HG03045 (cell line): ENCODE measurements around the gene KATNIP.

Experiments
- ATAC-seq: cut with Tn5 transposase; IDR thresholded peaks from one replicate; pipeline ENCODE4 v1.9.1; 2021; ENCODE audit warnings: mild to moderate bottlenecking, moderate library complexity; ENCODE audit not compliant: unreplicated experiment

The KATNIP gene

DNA sequence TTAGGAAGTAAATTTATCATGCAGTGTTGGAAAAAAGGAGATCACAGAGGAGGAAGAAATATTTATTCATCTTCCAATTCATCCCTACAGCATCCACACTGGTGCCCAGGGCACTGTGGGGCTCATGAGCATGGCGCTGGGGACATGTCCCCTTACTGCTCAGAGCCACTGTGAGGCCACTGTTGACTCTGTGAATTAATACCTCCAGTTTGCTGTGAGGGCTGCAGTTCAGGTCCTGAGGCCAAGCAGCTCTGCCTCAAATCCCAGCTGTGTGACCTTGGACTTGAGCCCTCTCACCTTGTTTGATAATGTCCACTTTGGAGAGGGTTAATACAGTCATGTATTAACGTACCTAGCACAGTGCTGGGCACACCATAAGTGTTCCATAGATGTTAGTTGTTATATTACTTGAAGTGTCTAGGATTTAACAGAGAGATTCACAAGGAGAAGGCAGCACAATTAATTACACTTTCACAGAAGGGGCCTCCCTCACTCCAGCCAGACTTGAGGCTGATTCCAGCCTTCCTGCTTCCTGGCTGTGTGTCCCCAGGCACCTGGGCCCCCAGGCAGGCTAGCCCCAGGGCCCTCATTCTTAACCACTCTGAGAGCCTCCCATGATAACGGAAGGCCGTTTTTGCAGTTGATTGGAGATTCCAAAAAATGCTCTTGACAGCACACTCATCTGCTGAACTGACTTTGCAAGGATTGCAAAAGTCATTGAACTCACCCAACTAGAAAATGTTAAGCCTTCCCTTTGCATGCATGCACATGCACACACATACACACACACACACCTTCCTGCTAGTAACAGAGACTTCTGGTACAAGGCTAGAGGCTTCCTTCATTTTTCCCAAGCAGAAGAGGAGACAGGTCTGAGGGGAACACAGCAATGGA is 29.4 kb downstream of the KATNIP start:
- ATAC-seq = no peak

DNA sequence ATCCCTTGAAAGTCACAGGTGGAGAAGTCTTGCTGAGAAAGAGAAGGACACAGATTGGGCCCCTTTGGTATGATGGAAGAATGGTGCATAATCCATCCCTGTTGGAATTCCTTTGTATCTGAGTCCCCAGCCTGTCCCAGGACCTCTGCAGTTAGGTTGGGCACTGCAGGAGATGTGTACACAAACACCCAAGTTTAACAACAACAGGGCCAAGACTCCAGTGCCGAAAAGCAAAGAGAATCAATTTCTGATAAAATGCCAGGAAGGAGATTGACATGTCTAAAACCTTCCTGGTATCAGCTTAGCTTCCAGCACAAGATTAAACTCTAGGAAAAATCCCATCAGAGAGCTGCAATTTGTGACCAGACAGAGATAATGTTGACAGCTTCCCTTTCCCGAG is 32.9 kb downstream of the KATNIP start:
- ATAC-seq = no peak

DNA sequence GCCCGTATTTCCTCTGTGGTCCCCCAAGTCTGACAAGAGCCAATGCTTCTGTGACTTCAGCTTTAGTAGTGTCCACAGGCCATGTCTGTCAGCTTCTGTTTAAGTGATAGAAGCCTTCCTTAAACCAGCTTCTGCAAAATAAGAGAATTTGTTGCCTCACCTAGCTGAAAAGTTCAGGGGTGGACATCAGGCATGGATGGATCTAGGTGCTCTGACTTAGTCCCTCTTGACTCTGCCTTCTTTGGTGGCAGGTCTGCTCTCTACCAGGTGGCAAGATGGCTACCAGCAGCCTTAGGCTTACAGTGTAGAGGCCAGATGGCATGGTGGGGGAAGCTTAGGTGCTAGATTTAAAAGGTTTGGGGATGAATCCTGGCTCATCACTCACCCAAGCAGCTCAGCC is 33.7 kb downstream of the KATNIP start:
- no peak for ATAC-seq

DNA sequence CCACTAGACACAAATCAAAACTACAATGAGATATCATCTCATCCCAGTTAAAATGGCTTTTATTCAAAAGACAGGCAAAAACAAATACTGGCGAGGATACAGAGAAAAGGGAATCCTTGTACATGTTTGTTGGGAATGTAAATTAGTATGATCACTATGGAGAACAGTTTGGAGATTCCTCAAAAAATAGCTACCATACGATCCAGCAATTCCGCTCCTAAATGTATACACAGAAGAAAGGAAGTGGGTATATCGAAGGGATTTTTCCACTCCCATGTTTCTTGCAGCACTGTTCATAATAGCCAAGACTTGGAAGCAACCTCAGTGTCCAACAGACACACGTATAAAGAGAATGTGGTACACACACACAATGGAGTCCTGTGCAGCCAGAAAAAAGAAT is 35.3 kb downstream of the KATNIP start:
- ATAC-seq = no peak

DNA sequence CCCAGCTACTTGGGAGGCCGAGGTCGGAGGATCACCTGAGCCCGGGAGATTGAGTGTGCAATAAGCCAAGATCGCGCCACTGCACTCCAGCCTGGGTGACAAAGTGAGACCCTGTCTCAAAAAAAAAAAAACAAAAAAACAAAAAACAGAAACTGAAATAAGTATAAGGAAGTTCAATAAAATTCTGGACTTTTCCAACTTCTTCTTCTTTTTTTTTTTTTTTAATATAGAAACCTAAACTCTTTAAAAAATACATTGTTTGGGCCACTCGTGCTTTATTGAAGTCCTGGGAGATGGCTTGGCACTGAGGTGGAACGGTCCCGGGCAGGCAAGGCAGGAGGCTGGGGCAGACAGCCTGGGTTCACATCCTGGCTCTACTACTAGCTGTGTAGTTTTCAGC is 36.8 kb downstream of the KATNIP start:
- ATAC-seq = no peak

DNA sequence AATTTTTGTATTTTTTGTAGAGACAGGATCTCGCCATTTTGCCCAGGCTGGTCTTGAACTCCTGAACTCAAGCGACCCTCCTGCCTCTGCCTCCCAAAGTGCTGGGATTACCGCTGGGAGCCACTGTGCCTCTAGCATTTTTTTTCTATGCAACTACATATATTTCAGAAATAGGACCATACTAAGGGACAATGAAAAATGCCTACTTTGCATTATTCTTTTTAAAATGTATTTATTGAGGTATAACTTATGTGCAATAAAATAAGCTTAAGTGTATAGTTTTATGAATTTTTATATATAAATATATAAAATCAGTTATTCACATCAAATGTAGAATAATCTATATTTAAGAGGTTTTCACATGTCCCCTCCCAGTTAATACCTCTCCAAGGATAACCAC is 38.1 kb downstream of the KATNIP start:
- no peak for ATAC-seq

DNA sequence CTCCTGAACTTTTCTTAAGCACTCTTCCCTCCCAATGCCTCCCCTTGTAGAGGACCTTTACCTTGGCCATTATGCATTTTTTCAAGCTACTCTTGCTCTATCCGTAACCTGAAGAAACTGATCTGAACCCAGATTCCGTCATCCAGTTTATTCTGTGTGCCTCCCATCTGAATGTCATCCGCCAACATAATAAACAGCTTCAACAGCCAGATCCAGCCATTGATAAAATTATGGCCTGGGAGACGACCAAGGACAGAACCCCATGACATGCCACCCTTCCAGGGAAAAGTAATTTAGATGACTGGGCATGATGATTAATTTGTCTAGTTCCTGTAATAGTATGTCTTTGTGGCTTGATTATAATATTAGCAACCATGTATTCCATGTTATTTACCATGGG is 41.9 kb downstream of the KATNIP start:
- ATAC-seq = no peak

DNA sequence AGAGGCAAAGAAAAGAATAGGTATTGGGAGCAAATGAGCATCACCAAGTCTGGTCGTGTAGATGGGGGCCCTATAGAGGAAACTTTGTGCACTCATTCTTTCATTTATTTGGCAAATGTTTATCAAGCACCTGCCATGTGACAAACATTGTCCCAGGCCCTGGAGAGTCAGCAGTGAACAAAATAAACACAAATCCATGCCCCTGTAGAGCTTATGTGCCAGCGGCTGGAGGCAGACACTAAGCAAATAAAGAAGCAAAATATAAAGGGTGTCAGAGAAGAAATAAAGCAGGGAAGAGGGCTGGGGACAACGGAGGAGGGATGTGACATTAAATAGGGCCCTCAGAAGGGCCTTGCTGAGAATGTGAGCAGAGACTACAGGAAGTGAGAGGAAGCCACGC is 45.5 kb downstream of the KATNIP start:
- no peak for ATAC-seq

DNA sequence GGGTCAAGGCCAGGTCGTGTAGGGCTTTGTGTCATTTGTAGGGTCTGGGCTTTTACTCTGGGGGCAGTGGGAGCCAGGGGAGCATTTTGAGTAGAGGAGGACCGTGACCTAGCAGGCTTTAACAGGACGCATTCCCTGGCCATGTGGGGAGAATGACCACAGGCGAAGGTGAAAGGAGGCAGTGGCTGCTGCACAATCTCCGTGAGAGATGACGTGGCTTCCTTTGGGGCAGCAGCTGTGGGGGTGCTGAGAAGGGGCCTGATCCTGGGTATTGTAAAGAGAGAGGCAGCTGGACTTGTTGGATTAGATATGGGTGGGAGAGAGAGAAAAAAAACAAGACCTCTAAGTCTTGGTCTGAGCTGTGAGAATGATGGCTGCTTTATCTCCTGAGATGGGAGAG is 46.0 kb downstream of the KATNIP start:
- ATAC-seq = no peak

DNA sequence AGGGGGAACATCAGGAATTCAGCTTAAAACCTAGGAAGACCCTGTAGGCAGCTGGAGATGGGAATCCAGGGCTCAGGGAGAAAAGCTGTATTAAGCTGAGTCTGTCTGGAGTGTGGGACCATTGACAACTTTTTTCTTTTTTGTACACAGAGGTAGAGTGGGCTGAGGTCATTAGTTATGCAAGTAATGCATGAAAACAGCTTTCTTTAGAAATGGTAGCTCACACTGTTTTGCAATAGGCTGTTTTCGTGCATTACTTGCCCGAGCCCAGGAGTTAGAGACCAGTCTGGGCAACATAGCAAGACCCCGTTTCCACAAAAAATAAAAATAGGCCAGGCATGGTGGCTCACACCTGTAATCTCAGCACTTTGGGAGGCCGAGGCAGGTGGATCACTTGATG is 46.5 kb downstream of the KATNIP start:
- ATAC-seq = no peak

DNA sequence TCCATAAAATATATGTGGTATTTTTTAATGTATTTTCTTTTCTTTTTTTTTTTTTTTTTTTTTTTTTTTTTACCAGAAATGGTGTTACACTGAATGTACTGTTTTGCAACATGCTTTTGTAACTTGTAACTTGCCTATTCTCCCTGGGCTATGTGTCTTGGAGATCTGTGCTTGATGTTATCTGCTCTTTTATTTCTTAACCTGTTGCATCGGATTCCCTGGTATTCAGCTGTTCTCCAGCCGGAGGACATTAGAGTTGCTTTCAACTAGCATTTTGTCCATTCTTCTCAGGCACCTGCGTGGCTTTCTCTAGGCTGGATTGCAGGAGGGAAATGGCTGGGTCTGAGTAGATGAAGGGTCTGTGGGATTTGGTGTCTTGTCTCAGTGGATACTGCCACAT is 47.4 kb downstream of the KATNIP start:
- no peak for ATAC-seq

DNA sequence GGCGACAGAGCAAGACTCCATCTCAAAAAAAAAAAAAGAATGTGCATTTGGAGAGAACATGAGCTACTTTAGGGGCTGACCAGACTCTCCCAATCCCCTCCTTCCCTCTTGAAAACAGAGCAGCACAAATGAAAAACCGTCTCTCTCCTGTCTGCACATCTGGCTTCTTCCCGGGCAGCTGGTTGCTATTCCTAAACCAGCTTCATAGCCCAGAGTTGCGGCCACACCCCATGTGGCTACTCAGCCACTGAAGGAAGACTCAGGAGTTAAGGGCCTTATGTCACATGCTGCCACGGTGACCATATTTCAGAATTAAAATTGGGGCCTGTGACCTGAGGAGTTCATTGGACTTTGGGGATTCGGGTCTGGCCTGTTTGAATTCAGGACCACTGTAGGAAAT is 48.3 kb downstream of the KATNIP start:
- ATAC-seq = no peak

DNA sequence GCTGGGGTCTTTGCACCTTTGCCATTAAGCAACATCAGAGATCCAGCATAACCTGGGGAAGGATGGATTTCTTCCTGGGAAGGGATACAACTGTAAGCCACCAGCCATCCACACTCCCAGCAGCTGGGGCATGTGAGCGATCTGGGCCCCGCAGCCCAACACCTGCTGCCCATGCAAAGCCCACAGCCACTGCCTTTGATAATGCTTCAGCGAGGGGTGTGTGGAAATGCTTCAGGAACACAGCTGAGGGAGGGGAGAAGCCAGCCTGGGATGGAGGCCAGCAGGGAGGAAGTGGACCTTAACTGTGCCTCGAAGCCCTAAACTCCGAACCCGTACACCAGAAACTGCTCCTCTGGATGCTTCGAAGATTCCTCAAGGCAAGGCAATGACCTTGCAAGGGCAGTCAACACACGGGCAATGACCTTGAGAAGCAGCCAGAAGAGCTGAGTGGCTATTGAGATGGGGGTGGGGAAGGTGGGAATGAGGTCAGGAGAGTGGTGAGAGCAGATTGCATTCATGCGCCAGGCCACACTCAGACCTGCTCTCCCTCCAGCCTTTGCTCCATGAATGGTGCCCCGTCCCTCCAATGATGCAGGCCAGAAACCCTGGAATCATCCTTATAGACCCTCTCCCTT is 49.1 kb downstream of the KATNIP start:
- ATAC-seq = no peak

DNA sequence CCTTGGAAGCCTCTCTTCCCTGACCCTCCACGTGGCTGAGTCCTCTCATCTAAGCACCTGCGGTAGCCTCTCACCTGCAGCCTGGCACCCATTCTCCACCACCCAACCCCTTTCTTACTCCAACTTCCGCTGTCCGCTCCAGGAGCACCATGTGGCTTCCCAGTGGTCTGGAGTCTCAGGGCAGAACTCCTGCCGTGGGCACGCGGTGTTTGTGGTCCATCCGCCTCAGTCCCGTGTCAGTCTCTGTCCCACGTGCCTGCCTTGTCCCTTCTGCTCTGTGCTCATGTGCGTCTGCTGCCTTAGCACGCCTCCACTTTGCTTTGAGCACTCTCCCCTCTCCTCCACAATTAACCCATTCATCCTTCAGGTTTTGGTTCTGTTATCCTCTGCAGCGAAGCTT is 49.7 kb downstream of the KATNIP start:
- ATAC-seq = no peak
